ENCODE measurements around the gene BHLHA9.
"Not testable (repeated sequence)": the region's sequence is repeated elsewhere in the genome, so short reads cannot be mapped to it uniquely, and the experiment has no call there.

Gene BHLHA9

DNA sequence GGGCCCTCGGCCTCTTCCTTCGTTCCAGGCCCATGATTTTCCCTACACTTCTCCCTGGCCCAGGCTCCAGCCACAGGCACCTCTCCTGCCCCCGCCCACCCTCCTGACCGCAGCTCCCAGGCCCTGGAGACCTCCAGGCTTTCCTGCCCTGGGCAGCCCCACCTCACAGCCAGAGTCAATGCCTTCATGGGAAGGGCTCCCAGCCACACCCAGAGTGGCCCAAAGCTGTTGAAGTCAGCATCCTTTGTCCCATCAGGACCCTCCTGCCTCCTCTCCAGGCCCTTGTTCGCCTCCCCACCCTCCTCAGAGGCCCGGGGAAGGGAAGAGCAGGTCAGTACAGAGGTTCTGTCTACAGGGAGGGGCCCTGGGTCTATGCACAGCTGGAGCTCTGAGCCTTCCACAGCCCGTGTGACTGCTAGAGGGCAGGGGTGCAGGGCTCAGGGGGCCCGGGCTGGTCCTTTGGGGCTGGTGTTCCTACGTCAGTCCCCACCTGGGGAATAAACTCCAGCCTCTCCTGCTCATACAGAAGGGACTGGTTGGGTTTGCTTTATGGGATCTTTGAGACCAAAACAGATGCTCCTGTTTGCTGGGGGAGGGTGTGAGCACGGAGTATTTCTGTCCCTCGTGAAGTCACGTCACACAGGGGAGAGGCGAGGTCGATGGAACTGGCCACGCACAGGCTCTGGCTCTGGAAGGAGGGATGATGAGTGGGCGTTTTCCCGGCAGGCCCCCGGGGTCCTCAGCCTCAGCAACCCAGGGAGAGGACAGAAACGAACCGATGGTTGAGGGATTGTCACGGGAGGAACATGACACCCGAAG lies 29.5 kb downstream of the BHLHA9 start:
- DNase-seq (ENCODE audit: low read depth in 1 of 2, low spot score in 1 of 2) = no peak

DNA sequence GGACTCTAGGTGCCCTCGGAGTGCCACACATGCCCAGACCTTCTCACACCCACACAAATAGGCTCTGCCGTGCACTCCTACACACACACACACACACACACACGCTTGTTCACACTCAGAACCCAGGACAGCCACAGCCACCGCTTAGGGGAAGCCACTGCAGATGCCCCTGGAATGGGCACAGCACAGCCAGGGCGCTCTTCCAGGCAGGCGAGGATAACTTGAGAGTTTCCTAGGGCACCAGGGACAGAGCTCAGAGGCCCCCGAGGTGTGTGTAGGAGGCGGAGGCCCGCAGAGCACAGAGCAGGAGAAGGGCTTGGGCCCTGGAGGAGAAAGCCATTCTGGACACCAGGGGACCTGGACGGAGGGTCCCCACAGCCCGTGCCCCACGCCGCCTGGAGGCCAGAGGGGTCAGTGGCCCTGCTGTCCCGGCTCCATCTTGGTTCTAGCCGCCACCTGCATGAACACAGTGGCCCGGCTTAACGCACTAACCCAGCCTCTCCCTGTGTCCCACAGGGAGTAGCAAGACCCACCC lies 30.2 kb downstream of the BHLHA9 start:
- no peak for DNase-seq (ENCODE audit: low read depth in 1 of 2, low spot score in 1 of 2)

DNA sequence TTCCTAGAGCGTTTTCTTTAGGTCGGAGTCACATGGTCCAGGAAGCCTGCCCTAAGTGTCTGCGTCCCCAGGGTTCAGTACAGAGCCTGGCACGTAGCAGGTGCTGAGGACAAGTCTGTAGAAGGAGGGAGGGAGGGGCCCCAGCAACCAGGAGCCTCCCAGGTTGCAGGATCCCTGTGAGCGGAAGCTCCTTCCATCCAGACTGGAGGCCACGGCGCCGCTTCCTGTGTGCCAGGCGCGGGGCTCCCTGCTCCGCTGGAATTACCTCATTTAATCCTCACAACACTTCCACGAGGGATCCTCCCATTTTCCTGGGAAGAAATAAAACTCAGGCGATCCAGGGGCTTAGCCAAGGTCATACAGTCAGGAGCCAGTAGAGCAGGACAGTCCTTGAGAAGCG lies 31.3 kb downstream of the BHLHA9 start:
- DNase-seq (ENCODE audit: low read depth in 1 of 2, low spot score in 1 of 2) = no peak

- DNase-seq (ENCODE audit: low read depth in 1 of 2, low spot score in 1 of 2) = no peak
Observed at GRCh38 chr17:1302761-1303160, 32.5 kb downstream of the BHLHA9 start.

- no peak for DNase-seq (ENCODE audit: low read depth in 1 of 2, low spot score in 1 of 2)
Observed at GRCh38 chr17:1304522-1304921, 34.3 kb downstream of the BHLHA9 start.

DNA sequence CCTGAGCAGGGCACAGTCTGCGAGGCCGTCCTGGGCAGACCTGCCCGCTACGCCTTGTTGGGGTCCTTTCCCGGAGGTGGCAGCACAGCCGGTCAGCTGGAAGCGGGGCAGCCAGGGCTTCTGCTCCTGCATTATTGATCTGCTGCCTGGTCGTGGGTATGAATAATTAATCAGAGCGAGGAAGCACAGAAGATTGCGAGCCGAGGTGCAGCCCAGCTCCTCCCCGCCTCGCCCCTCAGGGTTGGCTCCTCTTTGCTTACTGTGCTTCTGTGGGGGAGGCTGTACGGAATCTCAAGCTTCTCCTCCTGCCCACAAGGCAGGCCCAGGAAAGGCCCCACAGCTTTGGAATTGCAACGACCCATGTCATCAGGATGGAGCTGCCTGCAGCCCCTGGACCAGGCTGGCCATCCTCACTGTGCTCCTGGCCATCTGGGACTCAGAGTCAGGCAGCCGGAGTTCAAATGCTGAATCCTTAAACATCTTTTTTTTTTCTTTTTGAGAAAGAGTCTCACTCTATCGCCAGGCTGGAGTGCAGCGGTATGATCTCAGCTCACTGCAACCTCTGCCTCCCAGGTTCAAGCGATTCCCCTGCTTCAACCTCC lies 34.8 kb downstream of the BHLHA9 start:
- DNase-seq (ENCODE audit: low read depth in 1 of 2, low spot score in 1 of 2) = no peak

DNA sequence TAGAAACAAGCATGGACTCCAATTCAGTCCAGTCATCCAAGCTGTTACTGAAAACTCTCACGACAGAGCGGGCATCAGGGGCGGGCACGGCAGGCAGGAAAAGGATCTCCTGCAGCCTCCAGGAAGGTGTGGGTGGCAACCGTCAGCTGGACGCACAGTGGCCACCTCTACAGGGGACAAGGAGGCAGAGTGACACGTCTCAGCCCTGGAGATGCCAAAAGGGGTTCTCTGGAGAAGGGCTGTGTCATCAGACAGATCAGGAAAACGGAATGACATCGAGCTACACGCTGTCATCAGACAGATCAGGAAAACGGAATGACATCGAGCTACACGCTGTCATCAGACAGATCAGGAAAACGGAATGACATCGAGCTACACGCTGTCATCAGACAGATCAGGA lies 37.6 kb downstream of the BHLHA9 start:
- not testable (repeated sequence) for DNase-seq (ENCODE audit: low read depth in 1 of 2, low spot score in 1 of 2)

GRCh38 chr17:1312261-1312870 lies 42.1 kb downstream of the BHLHA9 start:
- no peak for DNase-seq (ENCODE audit: low read depth in 1 of 2, low spot score in 1 of 2)

GRCh38 chr17:1313270-1314005 lies 43.2 kb downstream of the BHLHA9 start:
- DNase-seq (ENCODE audit: low read depth in 1 of 2, low spot score in 1 of 2) = no peak

DNA sequence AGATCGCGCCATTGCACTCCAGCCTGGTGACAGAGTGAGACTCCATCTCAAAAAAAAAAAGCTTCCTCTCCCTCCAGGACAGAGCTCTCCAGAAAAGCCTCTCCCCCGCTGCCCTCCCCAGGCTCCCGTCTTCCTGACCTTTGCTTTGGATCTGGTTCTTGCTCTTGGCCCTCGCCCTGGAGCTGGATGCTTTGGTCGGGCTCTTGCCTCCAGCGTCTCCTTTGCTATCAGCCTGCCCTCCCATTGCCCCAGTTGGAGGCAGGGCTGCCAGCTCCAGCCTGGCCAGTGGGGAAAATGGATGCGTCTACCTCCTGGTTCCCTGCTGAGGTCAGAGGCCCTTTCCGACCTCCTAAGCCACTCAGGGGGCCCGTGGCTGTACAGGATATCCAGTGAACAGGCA lies 45.2 kb downstream of the BHLHA9 start:
- no peak for DNase-seq (ENCODE audit: low read depth in 1 of 2, low spot score in 1 of 2)

GRCh38 chr17:1315891-1316403 lies 45.7 kb downstream of the BHLHA9 start:
- DNase-seq (ENCODE audit: low read depth in 1 of 2, low spot score in 1 of 2) = no peak
